HG02885 (cell line): ENCODE results near the gene PTCD1.
"Not testable (repeated sequence)": the region's sequence is repeated elsewhere in the genome, so short reads cannot be mapped to it uniquely, and the experiment has no call there.

ENCODE experiments used
- ATAC-seq: cut with Tn5 transposase; IDR thresholded peaks from one replicate; pipeline ENCODE4 v1.9.1; 2021; ENCODE audit warnings: mild to moderate bottlenecking; ENCODE audit not compliant: unreplicated experiment, poor library complexity

PTCD1 gene

DNA sequence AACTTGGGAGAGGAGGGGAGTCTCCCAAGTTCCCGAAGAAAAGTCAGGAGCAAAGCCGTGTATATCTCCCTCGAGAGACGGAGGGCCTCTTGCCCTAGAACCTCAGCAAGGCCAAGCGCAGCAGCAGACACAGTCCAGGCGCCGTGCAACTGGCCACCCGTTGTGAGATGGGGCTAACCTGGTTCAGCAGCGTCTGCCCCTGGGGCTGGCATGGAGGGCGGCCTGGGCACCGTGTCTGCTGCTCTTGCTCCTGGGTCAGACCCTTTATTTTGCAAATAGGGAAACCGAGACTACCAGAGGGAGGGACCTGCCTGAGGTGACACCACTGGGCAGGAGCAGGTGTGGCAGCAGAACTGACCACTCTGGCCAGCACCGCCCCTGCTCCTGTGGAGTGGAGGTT is 13.9 kb upstream of the PTCD1 start:
- ATAC-seq, result no peak

DNA sequence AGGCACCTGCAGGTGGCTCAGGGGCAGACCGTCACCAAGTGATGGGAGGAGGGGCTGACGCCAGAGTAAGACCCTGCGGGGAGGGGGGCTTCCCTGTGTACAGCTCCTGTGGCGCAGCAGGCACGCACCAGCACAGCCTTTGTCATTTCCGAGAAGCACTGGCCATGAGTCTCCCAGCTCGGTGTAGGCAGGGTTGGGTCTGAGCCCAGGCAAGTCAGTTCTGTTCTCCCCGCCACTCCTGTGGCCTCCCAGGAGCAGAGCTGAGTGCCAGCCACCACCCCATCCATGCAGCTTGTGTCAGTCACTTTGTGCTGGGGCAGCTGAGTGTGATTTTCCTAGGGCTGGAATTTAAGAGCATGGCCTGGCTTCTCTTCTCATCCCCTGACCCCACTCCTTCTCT is 13.3 kb upstream of the PTCD1 start:
- no peak for ATAC-seq

DNA sequence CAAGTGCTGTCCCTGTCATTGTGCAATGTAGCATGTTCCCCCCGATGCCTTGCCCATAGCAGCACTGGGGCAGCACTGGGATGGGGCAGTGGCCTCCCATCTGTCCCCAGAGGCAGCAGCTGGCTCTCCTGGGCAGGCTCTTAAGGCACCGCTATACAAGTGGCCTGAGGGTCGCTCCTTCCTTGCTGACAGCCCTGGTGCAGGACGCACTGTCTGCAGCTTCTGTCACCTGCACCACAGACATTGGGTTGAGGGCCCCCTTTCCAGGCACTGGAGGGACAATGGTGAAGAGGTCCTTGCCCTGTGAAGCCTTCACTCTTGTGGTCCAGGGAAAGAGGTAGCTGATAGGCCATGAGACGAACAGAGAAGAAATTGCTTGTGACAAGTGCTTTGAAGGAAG is 10.7 kb upstream of the PTCD1 start:
- ATAC-seq, result no peak

DNA sequence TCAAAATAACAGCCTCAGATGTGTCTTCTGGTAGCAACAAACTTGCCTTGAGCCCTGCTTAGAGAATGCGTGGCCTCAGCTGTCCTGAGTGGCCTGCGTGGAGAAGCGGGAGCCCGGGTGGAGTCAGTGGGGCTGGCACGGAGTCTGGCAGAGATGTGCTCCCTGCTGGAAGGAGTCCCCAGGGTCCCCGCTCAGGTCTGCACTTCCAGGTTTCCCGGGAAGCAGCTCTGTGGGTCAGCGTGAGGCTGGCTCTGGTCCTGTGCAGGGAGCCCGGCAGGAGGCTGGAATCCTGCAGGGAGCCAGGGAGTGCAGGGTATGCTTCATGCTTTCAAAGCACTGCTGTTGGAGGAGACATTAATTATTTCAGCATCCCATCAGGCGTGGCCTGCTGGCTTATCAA is 10.3 kb upstream of the PTCD1 start:
- ATAC-seq, result no peak

DNA sequence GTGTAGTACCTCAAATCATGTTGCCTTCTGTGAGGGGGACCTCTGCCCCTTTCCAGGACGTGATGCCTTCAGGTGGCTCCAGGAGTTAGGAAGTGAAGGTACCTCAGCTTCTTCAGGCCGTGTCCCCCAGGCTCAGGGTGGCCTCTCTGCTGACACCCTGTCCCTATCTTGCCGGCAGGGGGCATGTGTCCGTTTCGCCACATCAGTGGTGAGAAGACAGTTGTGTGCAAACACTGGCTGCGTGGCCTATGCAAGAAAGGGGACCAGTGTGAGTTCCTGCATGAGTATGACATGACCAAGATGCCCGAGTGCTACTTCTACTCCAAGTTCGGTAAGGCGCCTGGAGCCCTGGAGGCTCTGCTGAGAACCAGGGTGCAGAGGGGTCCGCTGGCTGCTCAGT is 9.3 kb upstream of the PTCD1 start:
- peak; percentile 43 for ATAC-seq

DNA sequence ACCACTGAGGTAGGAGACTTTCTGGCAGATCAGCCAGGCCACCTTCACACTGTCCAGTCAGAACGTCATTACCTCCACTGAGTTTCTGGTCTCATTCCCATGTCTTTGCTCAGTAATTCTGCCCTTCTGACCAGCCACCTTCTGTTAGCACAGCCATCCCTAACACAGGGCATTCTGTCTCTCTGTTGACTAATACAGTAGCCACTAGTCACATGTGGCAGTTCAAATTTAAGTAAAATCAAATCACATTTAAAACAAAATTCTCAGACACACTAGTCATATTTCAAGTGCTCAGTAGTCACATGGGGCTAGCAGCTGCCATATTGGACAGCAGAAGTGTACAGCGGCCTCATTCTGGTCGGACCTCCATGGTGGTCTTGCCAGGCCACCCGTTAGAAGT is 7.5 kb upstream of the PTCD1 start:
- ATAC-seq, result no peak

DNA sequence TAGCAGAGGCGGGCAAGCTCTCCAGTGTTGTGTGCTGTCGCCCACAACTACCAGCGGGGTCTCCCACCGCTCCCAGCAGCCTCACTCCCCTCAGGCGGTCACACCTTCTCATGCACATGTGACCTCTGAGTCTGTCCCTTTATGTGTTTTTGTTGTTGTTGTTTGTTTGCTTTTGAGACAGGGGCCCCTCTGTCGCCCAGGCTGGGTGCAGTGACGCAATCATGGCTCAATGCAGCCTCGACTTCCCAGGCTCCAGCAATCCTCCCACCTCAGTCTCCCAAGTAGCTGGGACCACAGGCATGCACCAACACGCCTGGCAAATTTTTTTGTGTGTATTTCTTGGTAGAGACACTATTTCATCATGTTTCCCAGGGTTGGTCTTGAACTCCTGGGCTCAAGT is 1.6 kb upstream of the PTCD1 start:
- no peak for ATAC-seq

DNA sequence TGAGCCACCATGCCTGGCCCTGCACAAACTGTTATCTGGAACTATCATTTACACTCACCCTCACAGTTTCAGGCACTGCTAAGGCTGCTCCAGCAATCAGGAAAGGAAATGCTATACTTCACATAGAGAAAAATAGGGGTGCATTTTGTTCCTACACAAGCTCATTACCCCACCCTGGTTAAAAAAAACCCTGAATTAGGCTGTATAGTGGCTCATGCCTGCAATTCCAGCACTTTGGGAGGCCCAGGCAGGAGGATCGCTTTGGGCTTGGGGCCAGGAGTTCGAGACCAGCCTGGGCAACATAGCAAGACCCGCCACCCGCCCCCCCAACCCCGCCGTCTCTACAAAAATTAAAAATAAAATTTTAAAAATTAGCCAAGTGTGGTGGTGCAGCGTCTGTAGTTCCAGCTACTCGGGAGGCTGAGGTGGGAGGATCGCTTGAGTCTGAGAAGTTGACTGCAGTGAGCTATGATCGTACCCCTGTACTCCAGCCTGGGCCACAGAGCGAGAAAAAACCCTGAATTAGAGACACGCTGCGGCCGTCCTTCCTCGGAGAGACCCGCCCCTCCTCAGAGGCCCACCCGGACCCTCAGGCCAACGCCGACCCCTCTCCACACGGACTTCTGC is 539 bp downstream of the PTCD1 start:
- peak; percentile 6 for ATAC-seq

DNA sequence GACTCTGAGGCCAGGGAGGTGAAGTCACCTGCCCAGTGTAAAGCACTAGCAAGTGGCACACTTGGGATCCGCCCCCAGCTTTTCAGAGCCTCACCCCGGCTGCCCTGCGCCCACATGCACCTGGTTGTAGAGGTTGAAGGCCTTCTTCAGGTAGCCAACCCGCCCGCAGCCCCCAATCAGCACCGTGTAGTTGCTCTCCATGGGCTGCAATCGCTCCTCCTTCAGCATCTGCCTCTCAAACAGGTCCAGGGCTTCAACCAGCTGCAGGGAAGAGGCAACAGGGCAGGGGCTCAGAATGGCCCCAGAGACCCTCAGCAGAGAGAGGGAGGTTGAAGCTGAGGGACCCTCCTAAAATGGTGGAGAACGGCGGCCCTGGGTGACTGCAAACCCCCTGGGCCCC is 5.4 kb downstream of the PTCD1 start:
- no peak for ATAC-seq

DNA sequence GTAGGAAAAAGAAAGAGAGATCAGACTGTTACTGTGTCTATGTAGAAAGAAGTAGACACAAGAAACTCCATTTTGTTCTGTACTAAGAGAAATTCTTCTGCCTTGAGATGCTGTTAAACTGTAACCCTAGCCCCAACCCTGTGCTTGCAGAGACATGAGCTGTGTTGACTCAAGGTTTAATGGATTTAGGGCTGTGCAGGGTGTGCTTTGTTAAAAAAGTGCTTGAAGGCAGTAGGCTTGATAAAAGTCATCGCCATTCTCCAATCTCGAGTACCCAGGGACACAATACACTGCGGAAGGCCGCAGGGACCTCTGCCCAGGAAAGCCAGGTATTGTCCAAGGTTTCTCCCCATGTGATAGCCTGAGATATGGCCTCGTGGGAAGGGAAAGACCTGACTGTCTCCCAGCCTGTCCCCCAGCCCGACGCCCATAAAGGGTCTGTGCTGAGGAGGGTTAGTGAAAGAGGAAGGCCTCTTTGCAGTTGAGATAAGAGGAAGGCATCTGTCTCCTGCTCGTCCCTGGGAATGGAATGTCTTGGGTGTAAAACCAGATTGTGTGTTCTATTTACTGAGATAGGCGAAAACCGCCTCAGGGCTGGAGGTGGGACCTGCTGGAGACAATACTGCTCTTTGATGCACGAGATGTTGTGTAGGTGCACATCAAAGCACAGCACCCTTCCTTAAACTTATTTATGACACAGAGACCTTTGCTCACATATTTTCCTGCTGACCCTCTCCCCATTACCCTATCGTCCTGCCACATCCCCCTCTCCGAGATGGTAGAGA is 6.7 kb downstream of the PTCD1 start:
- not testable (repeated sequence) for ATAC-seq

DNA sequence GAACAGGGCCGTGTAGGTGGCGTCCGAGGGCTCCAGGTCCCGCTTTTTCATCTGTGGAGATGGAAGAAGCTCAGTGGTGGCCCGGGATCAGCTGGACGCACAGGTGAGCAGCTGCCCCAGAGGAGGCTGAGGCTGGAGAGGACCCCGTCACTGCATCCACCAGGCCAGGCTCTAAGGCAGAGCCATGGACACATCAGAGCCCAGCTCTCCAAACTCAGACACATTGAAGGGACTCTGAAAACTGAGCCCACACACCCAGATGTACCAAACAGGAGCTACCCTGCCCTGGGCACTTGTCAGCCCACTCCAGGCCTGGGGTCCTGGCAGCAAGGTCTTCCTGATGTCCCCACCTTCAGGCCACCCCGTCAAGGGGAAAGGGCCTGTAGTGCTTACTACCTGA is 8.8 kb downstream of the PTCD1 start:
- no peak for ATAC-seq

DNA sequence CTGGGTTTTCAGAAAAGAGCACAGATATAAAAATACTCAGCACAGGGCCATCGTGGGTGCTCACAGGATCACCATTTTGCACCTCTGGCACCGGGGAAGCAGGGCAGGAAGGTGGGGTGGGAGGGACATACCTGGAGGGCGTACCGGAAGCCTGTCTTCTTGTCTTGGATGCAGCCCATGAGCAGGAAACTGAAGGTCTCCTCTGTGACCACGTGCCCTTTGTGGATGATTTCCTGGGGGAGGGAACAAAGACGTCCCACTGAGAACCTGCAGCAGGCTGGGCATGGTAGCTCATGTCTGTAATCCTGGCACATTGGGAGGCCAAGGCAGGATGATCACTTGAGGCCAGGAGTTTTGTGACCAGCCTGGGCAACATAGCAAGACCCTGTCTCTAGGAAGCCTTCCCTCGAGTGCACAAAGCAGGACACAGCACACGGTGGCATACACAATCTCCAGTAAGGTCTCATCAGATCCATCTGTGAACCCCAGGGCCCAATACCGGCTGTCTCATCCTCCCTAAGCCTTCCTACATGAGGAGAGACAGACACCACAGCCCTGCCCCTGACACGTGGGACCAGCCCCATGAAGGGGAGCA is 9.5 kb downstream of the PTCD1 start:
- no peak for ATAC-seq

DNA sequence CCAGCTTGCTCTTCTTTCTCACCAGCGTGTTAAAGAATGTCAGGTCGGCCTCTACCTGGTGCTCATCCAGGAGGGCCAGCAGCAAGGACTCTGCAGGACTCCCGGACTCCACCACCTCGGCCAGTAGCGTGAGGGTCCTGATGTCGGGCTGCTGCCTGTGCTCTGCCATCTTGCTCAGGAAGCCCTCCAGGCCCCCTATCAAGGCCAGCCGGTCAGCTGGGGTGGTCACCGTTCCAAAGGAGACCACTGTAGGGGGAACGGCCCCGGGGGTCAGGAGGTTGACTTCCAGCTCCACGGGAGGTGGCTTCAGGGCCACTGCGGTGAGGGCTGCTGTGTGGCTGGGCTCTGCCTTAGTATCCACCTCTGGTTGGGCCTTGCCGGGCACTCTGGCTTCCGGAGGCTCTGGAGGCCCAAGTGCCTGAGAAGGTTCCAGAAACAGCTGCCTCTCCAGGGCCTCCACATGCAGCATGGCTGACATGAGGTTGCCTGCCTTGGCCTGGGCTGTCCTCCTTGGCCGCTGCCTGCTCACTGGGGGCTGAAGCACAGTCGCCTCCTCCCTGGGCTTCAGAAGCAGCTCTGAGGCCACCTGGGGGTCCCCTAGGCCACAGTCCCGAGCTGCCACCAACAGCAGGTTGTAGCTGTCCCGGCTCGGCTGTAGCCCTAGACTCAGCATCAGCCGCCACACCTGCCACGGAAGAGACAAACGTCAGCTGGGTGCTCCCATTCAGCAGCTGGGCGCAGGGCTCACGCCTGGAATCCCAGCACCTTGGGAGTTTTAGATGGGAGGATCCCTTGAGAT is 13.5 kb downstream of the PTCD1 start:
- no peak for ATAC-seq

DNA sequence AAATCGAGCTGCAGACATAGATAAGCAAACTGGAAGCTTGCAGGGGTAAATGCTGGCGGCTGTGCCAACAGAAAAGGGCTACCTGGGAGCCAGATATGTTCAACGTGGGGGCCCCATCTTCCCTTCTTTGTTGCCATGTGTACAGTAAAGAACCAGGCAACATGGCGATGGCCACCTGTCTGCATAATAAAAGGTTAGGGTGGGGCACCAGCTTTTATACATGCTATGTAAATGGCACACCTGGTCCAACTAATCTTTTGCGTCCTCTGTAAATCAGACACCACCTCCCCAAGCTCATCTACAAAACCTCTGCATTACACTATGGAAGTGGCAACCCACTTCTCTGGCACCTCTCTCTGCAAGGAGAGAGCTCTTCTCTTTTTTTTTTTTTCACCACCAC is 16.0 kb downstream of the PTCD1 start:
- no peak for ATAC-seq

DNA sequence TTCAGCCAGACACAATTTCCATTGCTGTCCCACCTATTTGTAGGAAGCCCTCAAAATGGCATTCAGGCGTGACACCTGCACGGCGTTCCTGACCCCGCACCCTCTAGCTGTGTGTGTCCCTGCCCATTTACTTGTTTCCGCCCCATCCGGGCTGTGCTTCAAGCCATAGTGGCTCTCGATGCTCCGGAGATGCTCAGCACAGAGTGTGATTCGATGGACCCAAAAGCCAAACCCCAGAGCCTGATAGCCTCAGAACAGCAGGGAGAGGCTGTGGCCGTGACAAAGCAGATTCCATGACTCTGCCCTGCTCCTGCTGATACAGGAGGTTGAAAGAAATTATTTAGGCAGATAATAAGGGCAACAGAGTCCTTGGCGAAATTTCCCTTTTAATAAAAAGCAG is 16.4 kb downstream of the PTCD1 start:
- ATAC-seq, result no peak

DNA sequence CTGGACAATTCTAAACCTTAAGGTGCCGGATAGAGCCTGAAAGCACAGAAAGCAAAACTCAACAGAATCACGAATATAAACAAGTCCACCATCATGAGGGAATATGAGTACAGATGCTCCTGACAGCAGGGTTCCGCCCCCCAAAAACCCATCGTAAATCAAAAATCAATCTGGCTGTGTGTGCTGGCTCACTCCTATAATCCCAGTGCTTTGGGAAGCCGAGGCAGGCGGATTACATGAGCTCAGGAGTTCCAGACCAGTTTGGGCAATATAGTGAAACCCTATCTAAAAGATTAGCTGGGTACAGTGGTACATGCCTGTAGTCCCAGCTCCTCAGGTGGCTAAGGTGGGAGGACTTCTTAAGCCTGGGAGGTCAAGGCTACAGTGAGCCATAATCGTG is 17.6 kb downstream of the PTCD1 start:
- no peak for ATAC-seq

DNA sequence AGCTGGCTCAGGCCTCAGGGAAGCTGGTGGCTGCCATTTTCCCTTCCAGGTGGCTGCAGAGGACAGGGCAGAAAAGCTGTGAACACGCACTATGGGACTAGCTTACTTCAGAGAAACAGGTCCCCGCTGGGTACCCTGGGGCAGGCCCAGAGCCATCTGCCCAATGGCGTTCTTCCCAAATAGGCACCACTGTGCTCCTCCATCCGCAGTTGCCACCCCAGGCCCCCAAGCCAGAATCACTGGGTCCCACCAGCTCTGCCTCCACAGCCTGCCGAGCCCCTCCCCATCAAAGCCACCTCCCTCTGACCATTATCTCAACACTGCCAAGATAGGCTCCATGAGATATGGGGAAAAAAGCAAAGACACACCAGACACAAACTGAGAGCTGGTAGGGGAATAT is 18.4 kb downstream of the PTCD1 start:
- ATAC-seq, result no peak

DNA sequence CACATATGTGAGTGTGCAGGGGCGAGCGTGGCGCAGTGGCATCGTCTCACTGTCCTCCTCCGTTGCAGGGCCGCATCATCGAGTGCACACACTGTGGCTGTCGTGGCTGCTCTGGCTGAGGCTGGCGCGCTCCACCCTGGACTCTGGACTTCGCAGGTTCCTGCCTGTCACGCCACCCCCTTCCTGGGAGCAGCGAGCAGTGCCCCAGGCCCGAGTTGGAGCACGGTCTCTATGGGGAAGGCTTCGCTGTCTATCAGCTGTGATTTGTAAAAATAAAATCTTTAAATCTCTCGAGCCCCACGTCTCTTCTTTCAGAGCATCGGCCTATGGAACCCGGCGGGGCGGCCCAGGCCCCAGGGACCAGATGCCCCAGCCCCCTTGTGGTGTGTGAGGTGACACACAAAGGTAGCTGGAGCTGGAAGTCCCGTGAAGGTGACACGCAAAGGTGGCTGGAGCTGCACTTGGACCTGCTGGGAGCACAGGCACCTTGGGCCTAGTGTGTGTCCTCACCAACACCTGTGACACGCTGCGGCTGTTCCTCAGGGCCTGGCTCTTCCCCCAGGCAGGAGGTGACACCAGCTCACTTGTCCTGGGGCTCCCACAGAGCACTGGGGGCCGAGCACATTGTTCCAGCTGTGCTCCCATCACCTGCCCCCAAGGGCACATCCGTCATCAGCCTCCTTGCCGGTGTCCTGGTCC is 19.1 kb downstream of the PTCD1 start:
- no peak for ATAC-seq

DNA sequence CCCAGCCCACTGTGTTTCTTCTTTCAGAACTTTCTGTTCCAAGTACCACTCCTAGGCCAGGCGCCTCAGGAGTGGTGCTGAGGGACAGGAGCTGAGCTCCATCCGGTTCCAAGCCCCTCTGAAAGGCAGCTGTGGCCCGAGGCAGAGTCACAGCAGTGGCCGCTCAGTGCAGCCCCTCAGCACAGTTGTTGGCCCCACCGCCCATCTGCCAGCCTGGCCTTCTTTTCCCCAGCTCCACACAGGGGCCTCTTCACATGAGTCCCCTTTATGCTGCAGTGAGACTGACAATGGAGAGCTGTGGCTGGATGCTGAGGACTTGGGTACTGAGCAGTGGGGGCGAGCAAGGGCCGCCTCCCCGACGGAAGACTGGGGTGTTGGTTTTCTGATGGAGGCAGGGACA is 20.3 kb downstream of the PTCD1 start:
- no peak for ATAC-seq

DNA sequence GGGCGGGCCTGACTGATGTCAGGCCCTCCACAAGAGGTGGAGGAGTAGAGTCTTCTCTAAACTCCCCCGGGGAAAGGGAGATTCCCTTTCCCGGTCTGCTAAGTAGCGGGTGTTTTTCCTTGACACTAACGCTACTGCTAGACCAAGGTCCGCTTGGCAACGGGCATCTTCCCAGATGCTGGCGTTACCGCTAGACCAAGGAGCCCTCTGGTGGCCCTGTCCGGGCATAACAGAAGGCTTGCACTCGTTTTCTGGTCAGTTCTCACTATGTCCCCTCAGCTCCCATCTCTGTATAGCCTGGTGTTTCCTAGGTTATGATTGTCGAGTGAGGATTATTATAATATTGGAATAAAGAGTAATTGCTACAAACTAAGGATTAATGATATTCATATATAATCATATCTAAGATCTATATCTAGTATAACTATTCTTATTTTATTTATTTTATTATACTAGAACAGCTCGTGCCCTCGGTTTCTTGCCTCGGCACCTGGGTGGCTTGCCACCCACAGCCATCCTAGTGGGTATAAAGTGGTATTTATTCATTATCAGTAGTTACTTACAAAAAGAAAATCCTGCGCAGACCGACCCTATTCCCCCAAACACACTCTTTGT is 23.0 kb downstream of the PTCD1 start:
- not testable (repeated sequence) for ATAC-seq
